GM12865 (cell line): Measurements from ENCODE around the gene SPTBN2.

Experiments
- DNase-seq: peaks from one replicate; pipeline ENCODE4 v3.0.0; 2010; ENCODE audit warnings: low read depth
- H3K4me3 ChIP-seq: 2 replicates; pipeline ENCODE4 v1.5.1; 2011; ENCODE audit warnings: mild to moderate bottlenecking, low read depth, low read length, control low read depth
- CTCF ChIP-seq: IDR thresholded peaks from 2 replicates; pipeline ENCODE4 v1.5.1; 2011; ENCODE audit warnings: low read length, control low read depth, low read depth, inconsistent platforms; ENCODE audit not compliant: insufficient read depth; ENCODE audit errors: missing control alignments

SPTBN2 gene

GRCh38 chr11:66719111-66719872, 9.7 kb downstream of the SPTBN2 start:
- DNase-seq: no peak
- no peak for TF ChIP-seq CTCF
- H3K4me3 ChIP-seq: no peak overlapping the region

GRCh38 chr11:66718320-66718971, 10.6 kb downstream of the SPTBN2 start:
- H3K4me3 ChIP-seq: no peak overlapping the region
- DNase-seq: no peak
- no peak for TF ChIP-seq CTCF

GRCh38 chr11:66717925-66718319, 11.1 kb downstream of the SPTBN2 start:
- no peak overlapping the region for H3K4me3 ChIP-seq
- DNase-seq: no peak
- no peak for TF ChIP-seq CTCF

GRCh38 chr11:66716996-66717395, 12.0 kb downstream of the SPTBN2 start:
- H3K4me3 ChIP-seq: no peak overlapping the region

GRCh38 chr11:66715346-66716085, 13.5 kb downstream of the SPTBN2 start:
- TF ChIP-seq CTCF: no peak
- H3K4me3 ChIP-seq: no peak overlapping the region
- DNase-seq: no peak

More at GRCh38 chr11:66716996-66717395, 12.0 kb downstream of the SPTBN2 start:
- no peak for DNase-seq
- TF ChIP-seq CTCF: no peak

GRCh38 chr11:66713746-66714480, 15.1 kb downstream of the SPTBN2 start:
- DNase-seq: no peak

More at GRCh38 chr11:66713746-66714480, 15.1 kb downstream of the SPTBN2 start:
- no peak for TF ChIP-seq CTCF
- H3K4me3 ChIP-seq: no peak overlapping the region
